ENCODE results near the gene RABGAP1L.

GRCh38 chr1:174747613-174748012 is 588.3 kb downstream of the RABGAP1L start:
- TF ChIP-seq GTF2F1 (IDR thresholded peaks at IDR 0.05; ENCODE audit: borderline replicate concordance, low read depth, low read length) (no peak), RFX5 (IDR thresholded peaks at IDR 0.05; ENCODE audit: borderline replicate concordance, low read depth, low read length) (no peak), TEAD4 (IDR thresholded peaks at IDR 0.05; ENCODE audit: low read depth, low read length) (no peak), POLR2A (IDR thresholded peaks at IDR 0.05; ENCODE audit: control extremely low read depth in 1 of 2, low read depth in 2 of 2, low read length in 2 of 2) (no peak), KDM1A (IDR thresholded peaks at IDR 0.05; ENCODE audit: borderline replicate concordance, low read length) (no peak)
- TF ChIP-seq, protein P1, sequence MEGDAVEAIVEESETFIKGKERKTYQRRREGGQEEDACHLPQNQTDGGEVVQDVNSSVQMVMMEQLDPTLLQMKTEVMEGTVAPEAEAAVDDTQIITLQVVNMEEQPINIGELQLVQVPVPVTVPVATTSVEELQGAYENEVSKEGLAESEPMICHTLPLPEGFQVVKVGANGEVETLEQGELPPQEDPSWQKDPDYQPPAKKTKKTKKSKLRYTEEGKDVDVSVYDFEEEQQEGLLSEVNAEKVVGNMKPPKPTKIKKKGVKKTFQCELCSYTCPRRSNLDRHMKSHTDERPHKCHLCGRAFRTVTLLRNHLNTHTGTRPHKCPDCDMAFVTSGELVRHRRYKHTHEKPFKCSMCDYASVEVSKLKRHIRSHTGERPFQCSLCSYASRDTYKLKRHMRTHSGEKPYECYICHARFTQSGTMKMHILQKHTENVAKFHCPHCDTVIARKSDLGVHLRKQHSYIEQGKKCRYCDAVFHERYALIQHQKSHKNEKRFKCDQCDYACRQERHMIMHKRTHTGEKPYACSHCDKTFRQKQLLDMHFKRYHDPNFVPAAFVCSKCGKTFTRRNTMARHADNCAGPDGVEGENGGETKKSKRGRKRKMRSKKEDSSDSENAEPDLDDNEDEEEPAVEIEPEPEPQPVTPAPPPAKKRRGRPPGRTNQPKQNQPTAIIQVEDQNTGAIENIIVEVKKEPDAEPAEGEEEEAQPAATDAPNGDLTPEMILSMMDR (IDR thresholded peaks at IDR 0.05; ENCODE audit: control extremely low read depth in 1 of 3, insufficient read depth in 1 of 3, low read depth in 1 of 3, low read length in 3 of 3): no peak

Data from H1 (cell line).